ENCODE data around the gene DR1.
"Not testable (repeated sequence)": the region's sequence is repeated elsewhere in the genome, so short reads cannot be mapped to it uniquely, and the experiment has no call there.

DR1 gene

GRCh38 chr1:93344484-93344883 is 1.2 kb upstream of the DR1 start:
- DNase-seq = no peak

- DNase-seq = peak; percentile 31
These were observed 648 bp upstream of the DR1 start for GRCh38 chr1:93344886-93345632.

GRCh38 chr1:93346421-93346993 is 800 bp downstream of the DR1 start:
- DNase-seq = peak; percentile 29

- DNase-seq = no peak
These were observed 1.7 kb downstream of the DR1 start for GRCh38 chr1:93347334-93347899.

- no peak for DNase-seq
These were observed 2.5 kb downstream of the DR1 start for GRCh38 chr1:93348104-93348728.

- DNase-seq = no peak
These were observed 3.8 kb downstream of the DR1 start for GRCh38 chr1:93349231-93350135.

- DNase-seq = no peak
These were observed 4.6 kb downstream of the DR1 start for GRCh38 chr1:93350322-93350721.

- no peak for DNase-seq
These were observed 5.2 kb downstream of the DR1 start for GRCh38 chr1:93350875-93351274.

- not testable (repeated sequence) for DNase-seq
These were observed 5.6 kb downstream of the DR1 start for GRCh38 chr1:93351346-93351745.

GRCh38 chr1:93352376-93352775 is 6.7 kb downstream of the DR1 start:
- DNase-seq = no peak

GRCh38 chr1:93353286-93353685 is 7.6 kb downstream of the DR1 start:
- DNase-seq = no peak

GRCh38 chr1:93354749-93355148 is 9.0 kb downstream of the DR1 start:
- DNase-seq = no peak

GRCh38 chr1:93357242-93357641 is 11.5 kb downstream of the DR1 start:
- no peak for DNase-seq

- no peak for DNase-seq
These were observed 12.6 kb downstream of the DR1 start for GRCh38 chr1:93358293-93358692.

- no peak for DNase-seq
These were observed 14.4 kb downstream of the DR1 start for GRCh38 chr1:93360111-93360510.

- DNase-seq = no peak
These were observed 16.5 kb downstream of the DR1 start for GRCh38 chr1:93362237-93362636.

GRCh38 chr1:93365813-93366212 is 20.1 kb downstream of the DR1 start:
- DNase-seq = no peak

- DNase-seq = no peak
These were observed 24.0 kb downstream of the DR1 start for GRCh38 chr1:93369734-93370133.

GRCh38 chr1:93374334-93375106 is 28.8 kb downstream of the DR1 start:
- no peak for DNase-seq

GRCh38 chr1:93384656-93385055 is 38.9 kb downstream of the DR1 start:
- no peak for DNase-seq

- not testable (repeated sequence) for DNase-seq
These were observed 40.6 kb downstream of the DR1 start for GRCh38 chr1:93386268-93386667.

GRCh38 chr1:93394514-93394913 is 48.8 kb downstream of the DR1 start:
- DNase-seq = no peak

All from NCI-H2171 treated with DMSO at 0.1 percent for 48 hours (cell line).